Measurements from ENCODE around the gene GALK2. TPM values are rescaled to one million over a fixed set of nuclear protein-coding genes. Genes with fewer than 3 reads are reported as not detected.
"Not testable (repeated sequence)": the region's sequence is repeated elsewhere in the genome, so short reads cannot be mapped to it uniquely, and the experiment has no call there.

GALK2 gene
- total and polyA plus RNA-seq, 10 donors: 6.8 to 60.8 (median 32.7) TPM

- H3K4me1 ChIP-seq: peaks cover 5 to 55% (median 21%) of the 10 kb centered on the region in 6 donors
- WGBS, 5 donors: 72 to 83% (median 74%) methylated on average over 3 of the region's 3 CpGs
- H3K27me3 ChIP-seq (replicated peaks in 1 of 7): no peaks in the 10 kb centered on the region
- TF ChIP-seq POLR2AphosphoS5 (IDR thresholded peaks at IDR 0.05): no peak
- TF ChIP-seq POLR2A (IDR thresholded peaks at IDR 0.05): no peak
- no peak for TF ChIP-seq CTCF (IDR thresholded peaks at IDR 0.05 in 8 of 11, conservative IDR thresholded peaks at IDR 0.05 in 3 of 11)
- no peak overlapping the region for H3K4me3 ChIP-seq
- intact Hi-C loops (cut with DNase I; ENCODE audit: low total_unique reads): no loop called here
- no peak overlapping the region for H3K27ac ChIP-seq
- DNase-seq: no peak
- no peaks in the 10 kb centered on the region for H3K9me3 ChIP-seq
- H3K36me3 ChIP-seq: peaks cover 0 to 4% (median 0%) of the 10 kb centered on the region in 6 donors
Measured at GRCh38 chr15:49174902-49175301, 4.9 kb downstream of the GALK2 start.

- H3K36me3 ChIP-seq; H3K4me3 ChIP-seq; intact Hi-C loops (cut with DNase I; ENCODE audit: low total_unique reads); H3K27me3 ChIP-seq (replicated peaks in 1 of 7); DNase-seq; H3K9me3 ChIP-seq; H3K27ac ChIP-seq: not testable (repeated sequence)
- H3K4me1 ChIP-seq: peaks cover 5 to 49% (median 20%) of the 10 kb centered on the region in 6 donors
- 90 to 95% (median 93%) methylated on average over 6 of the region's 6 CpGs for WGBS, 5 donors
Measured at GRCh38 chr15:49175582-49176397, 5.7 kb downstream of the GALK2 start.

- Histone ChIP-seq H3K27me3 (replicated peaks in 1 of 7) (no peaks in the 10 kb centered on the region), H3K27ac (no peak overlapping the region), H3K4me3 (no peak overlapping the region), H3K36me3 (peaks cover 0 to 4% (median 0%) of the 10 kb centered on the region in 6 donors), H3K4me1 (peaks cover 0 to 24% (median 0%) of the 10 kb centered on the region in 6 donors), H3K9me3 (no peaks in the 10 kb centered on the region)
- WGBS, 5 donors: 90 to 98% (median 94%) methylated on average over 6 to 7 of the region's 7 CpGs
- TF ChIP-seq POLR2AphosphoS5 (IDR thresholded peaks at IDR 0.05): no peak
- TF ChIP-seq CTCF (IDR thresholded peaks at IDR 0.05 in 8 of 11, conservative IDR thresholded peaks at IDR 0.05 in 3 of 11): no peak
- no peak for TF ChIP-seq POLR2A (IDR thresholded peaks at IDR 0.05)
- DNase-seq: no peak
- intact Hi-C loops (cut with DNase I; ENCODE audit: low total_unique reads): no loop called here
Measured at GRCh38 chr15:49178497-49178896, 8.4 kb downstream of the GALK2 start.

- H3K4me1 ChIP-seq: peaks cover 0 to 21% (median 0%) of the 10 kb centered on the region in 6 donors
- H3K36me3 ChIP-seq: peaks cover 0 to 4% (median 0%) of the 10 kb centered on the region in 6 donors
- intact Hi-C loops (cut with DNase I; ENCODE audit: low total_unique reads): no loop called here
- 80 to 93% (median 86%) methylated on average over 1 of the region's 1 CpG for WGBS, 5 donors
- H3K4me3 ChIP-seq: no peak overlapping the region
- H3K9me3 ChIP-seq: no peaks in the 10 kb centered on the region
- TF ChIP-seq POLR2A (IDR thresholded peaks at IDR 0.05) (no peak), POLR2AphosphoS5 (IDR thresholded peaks at IDR 0.05) (no peak), CTCF (IDR thresholded peaks at IDR 0.05 in 8 of 11, conservative IDR thresholded peaks at IDR 0.05 in 3 of 11) (no peak)
- no peak for DNase-seq
- H3K27ac ChIP-seq: no peak overlapping the region
- no peaks in the 10 kb centered on the region for H3K27me3 ChIP-seq (replicated peaks in 1 of 7)
Measured at GRCh38 chr15:49179433-49180190, 9.6 kb downstream of the GALK2 start.

Measured in spleen (tissue), 11 donors.